Measurements from ENCODE around the gene SAFB2. TPM values are rescaled to one million over a fixed set of nuclear protein-coding genes. Genes with fewer than 3 reads are reported as not detected.

The SAFB2 gene
- polyA plus RNA-seq, 1 donor from 2014 or later: 40.1 TPM

DNA sequence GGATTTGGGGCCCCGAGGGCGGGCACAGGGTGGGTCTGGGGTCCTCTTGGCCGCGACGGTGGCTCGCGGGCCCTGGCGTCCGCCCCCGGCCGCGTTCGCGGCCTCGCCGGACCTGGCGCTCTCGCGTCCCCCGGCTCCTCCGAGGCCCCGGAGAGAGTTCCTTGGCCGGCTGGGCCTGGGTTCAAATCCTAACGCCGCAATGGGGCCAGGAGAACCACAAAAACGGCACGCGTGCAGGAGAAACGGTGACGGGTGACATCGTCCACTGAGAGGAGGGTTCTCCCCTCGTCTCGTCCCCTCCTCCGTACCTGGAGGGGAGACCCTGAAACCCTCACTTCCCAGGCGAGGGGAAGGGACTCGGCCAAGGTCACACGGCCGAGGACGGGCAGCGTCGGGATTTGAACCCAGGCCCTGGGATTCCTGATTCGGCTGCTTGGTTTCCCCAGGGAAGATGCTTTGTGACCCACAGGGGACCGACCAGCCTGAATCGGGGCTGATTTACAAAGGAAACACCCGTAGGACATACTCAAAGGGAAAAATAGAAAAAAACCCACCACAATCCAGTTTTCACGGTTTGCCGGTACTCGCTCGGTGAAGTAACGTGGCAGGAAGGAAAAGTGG lies 931 bp upstream of the SAFB2 start:
- H3K27ac ChIP-seq (ENCODE audit: low read length): peak overlapping the region; percentile 99
- H3F3A ChIP-seq (ENCODE audit: insufficient read depth, low read length, poor library complexity, severe bottlenecking): peaks cover 4% of the 10 kb centered on the region
- H3K9ac ChIP-seq (ENCODE audit: low read length): peak overlapping the region; percentile 99
- H3K27me3 ChIP-seq (ENCODE audit: insufficient read depth, low read depth, low read length): no peaks in the 10 kb centered on the region
- H3K9me2 ChIP-seq (ENCODE audit: insufficient read depth, low read length): no peaks in the 10 kb centered on the region
- H3K9me3 ChIP-seq (ENCODE audit: low read length): no peaks in the 10 kb centered on the region
- peaks cover 17% of the 10 kb centered on the region for H4K20me1 ChIP-seq (ENCODE audit: insufficient read depth)
- peak overlapping the region; percentile 75 for H3K4me3 ChIP-seq (ENCODE audit: low read length)
- H3K4me2 ChIP-seq (ENCODE audit: low read length): peak overlapping the region; percentile 96
- H3K36me3 ChIP-seq (ENCODE audit: insufficient read depth, low read length): no peaks in the 10 kb centered on the region
- TF ChIP-seq EZH2 (IDR thresholded peaks at IDR 0.05; ENCODE audit: borderline replicate concordance, insufficient read depth, low read length, poor library complexity, severe bottlenecking) (no peak), POLR2AphosphoS5 (IDR thresholded peaks at IDR 0.05) (peak; percentile 23)
- H3K79me2 ChIP-seq (replicated peaks; ENCODE audit: insufficient read depth, low read length): peaks cover 88% of the 10 kb centered on the region
- H2AFZ ChIP-seq (ENCODE audit: low read depth, low read length): peak overlapping the region; percentile 70

- H3K36me3 ChIP-seq (ENCODE audit: insufficient read depth, low read length): no peaks in the 10 kb centered on the region
- peak overlapping the region; percentile 75 for H3K4me3 ChIP-seq (ENCODE audit: low read length)
- H4K20me1 ChIP-seq (ENCODE audit: insufficient read depth): peaks cover 17% of the 10 kb centered on the region
- peak overlapping the region; percentile 93 for H3K9ac ChIP-seq (ENCODE audit: low read length)
- peak overlapping the region; percentile 83 for H3K4me2 ChIP-seq (ENCODE audit: low read length)
- H3K9me2 ChIP-seq (ENCODE audit: insufficient read depth, low read length): no peaks in the 10 kb centered on the region
- H3K27me3 ChIP-seq (ENCODE audit: insufficient read depth, low read depth, low read length): no peaks in the 10 kb centered on the region
- H3K27ac ChIP-seq (ENCODE audit: low read length): peak overlapping the region; percentile 88
- no peak overlapping the region for H2AFZ ChIP-seq (ENCODE audit: low read depth, low read length)
- H3K9me3 ChIP-seq (ENCODE audit: low read length): no peaks in the 10 kb centered on the region
- H3F3A ChIP-seq (ENCODE audit: insufficient read depth, low read length, poor library complexity, severe bottlenecking): peaks cover 4% of the 10 kb centered on the region
- peaks cover 89% of the 10 kb centered on the region for H3K79me2 ChIP-seq (replicated peaks; ENCODE audit: insufficient read depth, low read length)
- TF ChIP-seq, protein P1, sequence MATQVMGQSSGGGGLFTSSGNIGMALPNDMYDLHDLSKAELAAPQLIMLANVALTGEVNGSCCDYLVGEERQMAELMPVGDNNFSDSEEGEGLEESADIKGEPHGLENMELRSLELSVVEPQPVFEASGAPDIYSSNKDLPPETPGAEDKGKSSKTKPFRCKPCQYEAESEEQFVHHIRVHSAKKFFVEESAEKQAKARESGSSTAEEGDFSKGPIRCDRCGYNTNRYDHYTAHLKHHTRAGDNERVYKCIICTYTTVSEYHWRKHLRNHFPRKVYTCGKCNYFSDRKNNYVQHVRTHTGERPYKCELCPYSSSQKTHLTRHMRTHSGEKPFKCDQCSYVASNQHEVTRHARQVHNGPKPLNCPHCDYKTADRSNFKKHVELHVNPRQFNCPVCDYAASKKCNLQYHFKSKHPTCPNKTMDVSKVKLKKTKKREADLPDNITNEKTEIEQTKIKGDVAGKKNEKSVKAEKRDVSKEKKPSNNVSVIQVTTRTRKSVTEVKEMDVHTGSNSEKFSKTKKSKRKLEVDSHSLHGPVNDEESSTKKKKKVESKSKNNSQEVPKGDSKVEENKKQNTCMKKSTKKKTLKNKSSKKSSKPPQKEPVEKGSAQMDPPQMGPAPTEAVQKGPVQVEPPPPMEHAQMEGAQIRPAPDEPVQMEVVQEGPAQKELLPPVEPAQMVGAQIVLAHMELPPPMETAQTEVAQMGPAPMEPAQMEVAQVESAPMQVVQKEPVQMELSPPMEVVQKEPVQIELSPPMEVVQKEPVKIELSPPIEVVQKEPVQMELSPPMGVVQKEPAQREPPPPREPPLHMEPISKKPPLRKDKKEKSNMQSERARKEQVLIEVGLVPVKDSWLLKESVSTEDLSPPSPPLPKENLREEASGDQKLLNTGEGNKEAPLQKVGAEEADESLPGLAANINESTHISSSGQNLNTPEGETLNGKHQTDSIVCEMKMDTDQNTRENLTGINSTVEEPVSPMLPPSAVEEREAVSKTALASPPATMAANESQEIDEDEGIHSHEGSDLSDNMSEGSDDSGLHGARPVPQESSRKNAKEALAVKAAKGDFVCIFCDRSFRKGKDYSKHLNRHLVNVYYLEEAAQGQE (IDR thresholded peaks at IDR 0.05; ENCODE audit: borderline replicate concordance): no peak
- no peak for TF ChIP-seq SMC3 (conservative IDR thresholded peaks at IDR 0.05; ENCODE audit: poor library complexity)
- no peak for TF ChIP-seq RAD21 (conservative IDR thresholded peaks at IDR 0.05)
- TF ChIP-seq TAF1 (IDR thresholded peaks at IDR 0.05; ENCODE audit: low read depth): no peak
- TF ChIP-seq MXI1 (conservative IDR thresholded peaks at IDR 0.05; ENCODE audit: poor library complexity, severe bottlenecking): no peak
- no peak for TF ChIP-seq POLR2AphosphoS5 (IDR thresholded peaks at IDR 0.05)
- TF ChIP-seq CTCF (IDR thresholded peaks at IDR 0.05; ENCODE audit: poor library complexity, severe bottlenecking): no peak
- no peak for TF ChIP-seq EP300 (conservative IDR thresholded peaks at IDR 0.05; ENCODE audit: poor library complexity, severe bottlenecking)
- no peak for TF ChIP-seq EZH2 (IDR thresholded peaks at IDR 0.05; ENCODE audit: borderline replicate concordance, insufficient read depth, low read length, poor library complexity, severe bottlenecking)
Observed at GRCh38 chr19:5621945-5622464, 571 bp downstream of the SAFB2 start.
